Left cardiac atrium (tissue), 4 donors: ENCODE measurements around the gene PLA2G5. TPM values are rescaled to one million over a fixed set of nuclear protein-coding genes. Genes with fewer than 3 reads are reported as not detected.
"Not testable (repeated sequence)": the region's sequence is repeated elsewhere in the genome, so short reads cannot be mapped to it uniquely, and the experiment has no call there.

Source experiments
- ATAC-seq, 2 donors: fragments of 200-7000 bp; cut with Tn5 transposase; one replicate each; pipeline ENCODE4 v1.9.1; 2020; ENCODE audit warnings: mild to moderate bottlenecking in 2 of 2, moderate library complexity in 2 of 2
- DNase-seq: peaks from one replicate; pipeline ENCODE4 v3.0.0-alpha.2; 2020
- intact Hi-C, 2 donors: fragments of 100-400 bp; cut with DNase I; formaldehyde crosslinking; loops; one replicate each; pipeline versions ENCODE4 v1.14.1 to v1.15.1; 2022 to 2023
- total RNA-seq, 2 donors: library from RNA; stranded (reverse); fragmentation: NEBNext Ultra II Directional; extraction: Animal tissue kit (Norgen Biotek cat#: 25700); gene quantifications; one replicate each; pipeline ENCODE4 v1.2.1, GENCODE V29; 2021
- donor health status: DM: no; HTN: yes; CAD: no.
- donor health status: DM: no; HTN: yes; CAD: no; lungs with severe emphysema.
- donor health status: DM: yes; HTN: yes; CAD: no.
- donor health status: Dilated cardiomyopathy.

PLA2G5 gene
- total RNA-seq, 2 donors from 2014 or later = 84.9 to 93.0 TPM

- intact Hi-C loops, DNase-seq, ATAC-seq: not testable (repeated sequence)
These were observed 9.2 kb upstream of the PLA2G5 start for GRCh38 chr1:20060791-20061190.

- DNase-seq = no peak
- no peak for ATAC-seq
- intact Hi-C loops = no loop called here
These were observed 8.1 kb upstream of the PLA2G5 start for GRCh38 chr1:20061866-20062265.

GRCh38 chr1:20063861-20064292, 6.1 kb upstream of the PLA2G5 start:
- intact Hi-C loops = no loop called here
- ATAC-seq = peak in 1 of 2 donors; percentile 61
- DNase-seq = no peak

- ATAC-seq = no peak
- no peak for DNase-seq
- intact Hi-C loops = no loop called here
These were observed 1.3 kb upstream of the PLA2G5 start for GRCh38 chr1:20068722-20069121.

GRCh38 chr1:20070357-20070756, 363 bp downstream of the PLA2G5 start:
- ATAC-seq = peak; percentile 43 to 56
- intact Hi-C loops = no loop called here
- DNase-seq = no peak

GRCh38 chr1:20071416-20071815, 1.4 kb downstream of the PLA2G5 start:
- DNase-seq (no peak), ATAC-seq (peak; percentile 7 to 9)
- intact Hi-C loops = no loop called here

- ATAC-seq (no peak), DNase-seq (no peak)
- intact Hi-C loops = no loop called here
These were observed 2.8 kb downstream of the PLA2G5 start for GRCh38 chr1:20072771-20073170.

GRCh38 chr1:20073256-20073655, 3.3 kb downstream of the PLA2G5 start:
- DNase-seq (no peak), ATAC-seq (no peak)
- intact Hi-C loops = no loop called here

- ATAC-seq (no peak), DNase-seq (no peak)
- intact Hi-C loops = no loop called here
These were observed 4.2 kb downstream of the PLA2G5 start for GRCh38 chr1:20074055-20074724.

- DNase-seq = peak; percentile 47
- intact Hi-C loops = no loop called here
- ATAC-seq = peak in 1 of 2 donors; percentile 37
These were observed 4.8 kb downstream of the PLA2G5 start for GRCh38 chr1:20074725-20075171.

GRCh38 chr1:20075345-20075744, 5.4 kb downstream of the PLA2G5 start:
- intact Hi-C loops = no loop called here
- DNase-seq = no peak

GRCh38 chr1:20076223-20076622, 6.2 kb downstream of the PLA2G5 start:
- no peak for DNase-seq
- intact Hi-C loops = no loop called here
- no peak for ATAC-seq

More at GRCh38 chr1:20075345-20075744, 5.4 kb downstream of the PLA2G5 start:
- peak in 1 of 2 donors; percentile 3 for ATAC-seq

GRCh38 chr1:20076710-20077461, 6.9 kb downstream of the PLA2G5 start:
- ATAC-seq = no peak
- no peak for DNase-seq
- intact Hi-C loops = no loop called here

- ATAC-seq (no peak), DNase-seq (no peak)
- intact Hi-C loops = no loop called here
These were observed 8.2 kb downstream of the PLA2G5 start for GRCh38 chr1:20078171-20078651.

GRCh38 chr1:20078711-20079110, 8.7 kb downstream of the PLA2G5 start:
- intact Hi-C loops = no loop called here
- DNase-seq (no peak), ATAC-seq (no peak)

GRCh38 chr1:20079661-20080305, 9.8 kb downstream of the PLA2G5 start:
- intact Hi-C loops = no loop called here
- DNase-seq (no peak), ATAC-seq (no peak)

GRCh38 chr1:20080441-20081352, 10.7 kb downstream of the PLA2G5 start:
- ATAC-seq = peak in 1 of 2 donors; percentile 18
- intact Hi-C loops = no loop called here
- DNase-seq = no peak

GRCh38 chr1:20081353-20081810, 11.4 kb downstream of the PLA2G5 start:
- DNase-seq = no peak
- intact Hi-C loops = no loop called here
- no peak for ATAC-seq

- ATAC-seq = no peak
- intact Hi-C loops = no loop called here
These were observed 12.8 kb downstream of the PLA2G5 start for GRCh38 chr1:20082772-20083171.

More at GRCh38 chr1:20082772-20083171, 12.8 kb downstream of the PLA2G5 start:
- DNase-seq = no peak
